GM21528 (cell line): ENCODE data around the gene SLC22A13.
"Not testable (repeated sequence)": the region's sequence is repeated elsewhere in the genome, so short reads cannot be mapped to it uniquely, and the experiment has no call there.

Experiments used
- ATAC-seq: cut with Tn5 transposase; IDR thresholded peaks from one replicate; pipeline ENCODE4 v1.9.1; 2021; ENCODE audit warnings: mild to moderate bottlenecking, moderate library complexity; ENCODE audit not compliant: unreplicated experiment, low FRiP score

Gene SLC22A13

DNA sequence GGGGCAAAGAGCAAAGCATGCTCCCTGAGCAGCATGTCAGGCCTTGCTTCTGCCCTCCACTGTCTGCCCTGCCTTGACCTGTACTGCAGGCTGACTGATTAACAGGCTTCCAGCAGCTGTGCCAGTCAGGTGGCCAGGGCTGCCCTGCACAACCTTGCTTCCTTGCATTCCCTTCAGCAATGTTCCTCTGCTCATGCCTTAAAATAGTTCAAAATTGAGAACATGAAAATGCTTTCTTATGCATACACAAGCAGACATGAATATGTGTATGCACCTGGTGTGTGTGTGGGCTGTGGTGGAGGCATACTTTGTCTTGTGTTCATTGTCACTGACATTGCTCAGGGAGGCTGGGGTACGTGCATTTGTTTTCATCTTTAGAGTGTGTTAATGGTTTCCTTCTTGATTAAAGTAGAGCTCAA lies 1.2 kb upstream of the SLC22A13 start:
- no peak for ATAC-seq

DNA sequence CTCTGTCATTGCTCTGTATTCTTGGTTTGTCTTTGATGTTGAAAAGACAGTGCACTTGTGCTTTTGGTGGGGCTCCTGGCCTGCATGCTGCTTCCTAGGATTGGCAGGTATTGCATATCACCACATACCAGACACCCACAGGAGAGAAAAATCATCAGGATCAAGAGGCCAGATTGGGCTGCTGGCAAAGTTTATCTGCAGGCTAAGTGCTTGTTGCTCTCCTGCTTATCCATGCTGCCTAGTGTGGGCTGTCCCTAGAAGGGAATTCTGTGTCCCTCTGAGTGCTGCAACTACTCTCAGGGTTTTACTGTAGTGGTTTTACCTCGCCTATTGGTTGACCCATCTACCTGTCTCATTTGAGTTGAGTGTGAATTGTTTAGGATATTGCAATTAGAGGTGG lies 833 bp upstream of the SLC22A13 start:
- ATAC-seq, result no peak

DNA sequence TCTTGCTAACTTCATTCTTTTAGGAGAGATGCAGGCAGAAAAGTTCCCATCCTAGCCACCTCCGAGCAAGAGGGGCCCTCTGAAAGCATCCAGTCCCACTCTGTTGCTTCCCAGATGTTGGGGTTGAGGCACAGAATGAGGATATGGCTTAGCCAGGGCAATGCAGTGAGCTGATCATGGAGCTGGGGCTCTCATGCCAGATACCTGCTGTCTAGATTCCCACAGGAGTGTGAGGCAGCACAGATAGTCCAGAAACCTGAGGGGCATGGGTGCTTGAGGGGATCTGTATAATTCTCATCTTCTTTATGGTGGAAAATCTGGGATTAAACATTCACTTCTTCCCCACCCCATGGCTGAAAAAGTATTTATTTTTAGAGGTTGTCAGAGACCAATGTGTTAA lies 1.2 kb downstream of the SLC22A13 start:
- no peak for ATAC-seq

DNA sequence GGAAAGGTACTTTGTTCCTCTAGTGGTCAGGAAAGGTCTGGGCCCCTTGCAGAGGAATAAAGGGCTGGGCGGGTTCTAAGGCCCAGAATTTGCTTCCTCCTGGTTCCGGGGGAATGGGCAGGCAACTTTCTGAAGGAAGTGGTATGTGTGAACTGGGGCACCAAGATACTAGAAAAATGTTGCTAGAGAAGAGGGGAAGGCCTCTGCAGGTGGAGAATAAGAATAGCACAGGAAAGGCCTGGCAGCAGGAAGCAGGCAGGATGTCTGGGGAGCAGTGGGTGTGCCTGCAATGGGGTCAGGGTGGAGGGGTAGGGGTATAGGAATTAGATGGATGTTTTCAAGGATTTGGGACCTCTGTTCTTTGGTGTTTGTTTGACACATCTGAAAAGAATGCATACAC lies 2.0 kb downstream of the SLC22A13 start:
- no peak for ATAC-seq

DNA sequence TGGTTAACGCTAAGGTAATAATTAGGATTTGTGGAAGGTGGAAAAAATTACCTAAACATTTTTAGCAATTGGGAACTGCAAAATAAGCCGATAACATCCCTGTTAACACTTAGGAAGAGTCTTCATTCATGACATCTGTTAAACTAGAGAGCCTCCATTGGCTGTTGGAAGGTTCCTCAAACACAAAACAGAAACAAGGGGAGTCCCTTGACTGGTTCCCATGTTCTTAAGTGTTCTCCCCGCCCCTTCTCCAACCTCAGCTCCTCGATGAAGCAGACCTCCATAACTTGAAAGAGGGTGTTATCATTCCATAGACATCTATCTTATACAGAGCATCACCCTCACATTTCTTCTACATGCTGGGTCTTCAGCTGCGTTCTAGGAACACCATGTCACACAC lies 2.5 kb downstream of the SLC22A13 start:
- no peak for ATAC-seq

DNA sequence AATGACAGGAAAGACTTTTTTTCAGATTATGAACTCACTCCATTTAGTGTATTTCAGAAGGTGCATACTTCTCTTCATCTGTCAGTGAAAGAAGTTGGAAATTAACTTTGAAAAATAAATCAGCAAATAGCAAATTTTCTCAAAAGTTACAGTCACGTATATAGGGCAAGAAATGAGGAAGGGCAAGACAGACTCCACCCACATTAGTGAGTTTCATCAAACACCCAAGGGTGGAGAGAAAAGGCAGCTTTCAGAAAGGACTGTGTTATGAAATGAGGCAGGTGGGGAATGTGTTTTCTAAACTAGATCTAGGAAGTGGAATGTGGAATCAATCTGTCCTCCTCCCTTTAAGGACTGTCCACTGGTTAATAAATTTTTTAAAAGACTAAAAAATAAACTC lies 2.9 kb downstream of the SLC22A13 start:
- no peak for ATAC-seq

DNA sequence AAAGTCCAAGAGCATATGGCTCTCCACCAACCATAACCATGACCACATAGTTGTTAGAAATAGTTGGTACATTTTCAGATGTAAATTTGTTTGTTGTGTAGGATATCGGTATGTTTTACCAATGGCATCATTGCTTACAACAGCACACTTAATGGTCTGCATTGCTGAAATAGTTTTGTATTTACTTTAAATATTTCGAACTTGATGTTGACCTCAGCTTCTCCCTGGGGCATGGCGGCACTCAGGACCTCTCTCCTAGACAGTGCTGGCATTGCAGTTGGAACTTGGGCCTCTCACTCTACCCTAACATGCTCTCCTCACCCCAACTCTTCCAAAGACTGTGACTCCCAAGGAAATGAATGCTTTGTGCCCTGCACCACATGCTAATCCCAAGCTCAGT lies 5.0 kb downstream of the SLC22A13 start:
- ATAC-seq, result no peak

DNA sequence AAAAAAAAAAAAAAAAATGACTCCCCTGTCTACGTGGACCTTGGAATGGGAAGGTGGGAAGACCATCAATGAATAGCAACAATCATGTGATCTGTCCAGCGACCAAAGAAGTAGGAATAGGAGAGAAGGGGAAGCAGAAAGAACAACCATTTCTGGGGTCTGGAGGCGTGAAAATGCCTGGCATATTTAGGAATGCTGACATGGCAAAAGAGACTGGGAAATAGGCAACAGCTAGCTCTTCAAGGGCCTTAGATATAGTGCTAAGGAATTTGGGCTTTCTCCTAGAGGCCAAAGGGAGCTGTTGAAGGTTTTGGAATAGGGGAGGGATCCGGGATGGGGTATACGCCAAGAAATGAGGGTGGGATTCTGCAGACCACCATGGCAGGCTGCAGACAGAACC lies 5.9 kb downstream of the SLC22A13 start:
- ATAC-seq, result no peak

DNA sequence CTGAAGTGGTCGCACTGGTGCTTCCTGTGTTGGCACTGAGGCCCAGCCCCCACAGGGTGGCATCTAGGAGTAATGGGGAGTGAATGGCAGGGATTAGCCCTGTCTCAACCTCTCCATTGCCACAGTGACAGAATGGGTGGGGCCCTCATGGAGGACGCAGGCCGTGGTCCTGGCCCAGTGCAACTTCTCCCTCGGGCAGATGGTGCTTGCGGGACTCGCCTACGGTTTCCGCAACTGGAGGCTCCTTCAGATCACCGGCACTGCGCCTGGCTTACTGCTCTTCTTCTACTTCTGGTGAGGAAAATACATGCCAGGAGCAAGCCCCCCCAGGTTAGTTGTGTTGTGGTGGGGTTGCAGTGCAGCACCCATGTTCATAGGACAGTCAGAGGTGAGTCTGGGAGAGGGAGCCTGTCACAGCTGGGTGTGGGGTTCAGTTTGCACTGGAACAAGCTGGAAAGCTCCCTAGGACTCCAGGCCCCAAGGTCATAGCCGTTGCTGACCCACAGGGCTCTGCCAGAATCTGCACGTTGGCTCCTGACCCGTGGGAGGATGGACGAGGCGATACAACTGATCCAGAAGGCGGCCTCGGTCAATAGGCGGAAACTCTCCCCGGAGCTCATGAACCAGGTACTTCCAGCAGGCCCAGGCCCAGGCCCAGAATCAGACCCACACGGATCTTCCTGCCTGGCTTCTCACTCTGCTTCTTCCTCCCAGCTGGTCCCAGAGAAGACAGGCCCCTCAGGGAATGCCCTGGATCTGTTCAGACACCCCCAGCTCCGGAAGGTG lies 9.4 kb downstream of the SLC22A13 start:
- ATAC-seq, result no peak

DNA sequence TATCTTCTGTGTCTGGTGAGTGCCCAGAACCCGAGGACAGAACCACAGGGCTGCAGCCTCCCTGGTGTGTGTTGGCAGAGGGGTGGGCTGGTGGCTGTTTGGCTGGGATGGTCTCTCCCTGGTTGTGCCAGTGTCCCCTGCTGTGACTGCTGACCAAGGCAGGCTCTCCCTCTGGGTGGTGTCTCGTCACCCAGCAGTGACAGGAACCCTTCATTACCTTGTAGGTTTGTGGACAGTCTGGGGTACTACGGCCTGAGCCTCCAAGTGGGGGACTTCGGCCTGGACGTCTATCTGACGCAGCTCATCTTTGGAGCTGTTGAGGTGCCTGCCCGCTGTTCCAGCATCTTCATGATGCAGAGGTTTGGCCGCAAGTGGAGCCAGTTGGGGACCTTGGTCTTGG lies 10.0 kb downstream of the SLC22A13 start:
- ATAC-seq, result no peak

DNA sequence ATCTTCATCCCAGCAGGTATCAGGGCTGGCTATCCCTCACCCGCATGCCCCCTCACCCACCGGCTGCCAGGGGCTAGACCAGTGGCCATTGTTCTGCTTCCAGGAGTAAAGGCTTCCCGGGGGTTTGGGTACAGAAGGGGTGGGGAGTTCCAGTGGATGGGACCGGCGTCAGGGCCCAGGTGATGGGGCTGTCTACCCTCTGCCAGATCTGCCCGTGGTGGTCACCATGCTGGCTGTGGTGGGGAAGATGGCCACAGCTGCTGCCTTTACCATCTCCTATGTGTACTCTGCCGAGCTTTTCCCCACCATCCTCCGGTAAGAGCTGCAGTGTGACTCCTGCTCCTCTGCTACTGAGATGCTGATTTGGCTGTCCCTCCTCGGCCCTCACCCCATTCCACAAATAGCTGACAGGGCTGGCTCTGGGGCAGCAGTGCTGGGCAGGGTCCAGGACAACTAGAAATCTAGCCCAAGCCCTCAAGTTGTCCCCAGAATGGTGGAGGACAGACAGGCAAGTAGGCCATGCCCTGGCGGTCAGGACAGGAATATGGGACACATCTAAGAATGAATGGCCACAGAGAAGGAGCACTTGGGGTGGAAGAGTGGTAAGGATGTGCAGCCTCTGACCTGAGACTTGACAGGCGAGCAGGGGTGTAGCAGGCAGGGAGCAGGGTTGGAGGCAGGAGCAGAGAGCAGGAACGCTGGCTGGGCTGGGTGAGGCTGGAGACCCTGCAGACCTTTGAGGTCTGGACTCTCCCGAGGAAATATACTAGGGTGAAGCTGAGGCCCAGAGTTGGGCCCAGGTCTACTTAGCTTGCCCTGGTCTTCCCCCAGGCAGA lies 10.7 kb downstream of the SLC22A13 start:
- no peak for ATAC-seq

DNA sequence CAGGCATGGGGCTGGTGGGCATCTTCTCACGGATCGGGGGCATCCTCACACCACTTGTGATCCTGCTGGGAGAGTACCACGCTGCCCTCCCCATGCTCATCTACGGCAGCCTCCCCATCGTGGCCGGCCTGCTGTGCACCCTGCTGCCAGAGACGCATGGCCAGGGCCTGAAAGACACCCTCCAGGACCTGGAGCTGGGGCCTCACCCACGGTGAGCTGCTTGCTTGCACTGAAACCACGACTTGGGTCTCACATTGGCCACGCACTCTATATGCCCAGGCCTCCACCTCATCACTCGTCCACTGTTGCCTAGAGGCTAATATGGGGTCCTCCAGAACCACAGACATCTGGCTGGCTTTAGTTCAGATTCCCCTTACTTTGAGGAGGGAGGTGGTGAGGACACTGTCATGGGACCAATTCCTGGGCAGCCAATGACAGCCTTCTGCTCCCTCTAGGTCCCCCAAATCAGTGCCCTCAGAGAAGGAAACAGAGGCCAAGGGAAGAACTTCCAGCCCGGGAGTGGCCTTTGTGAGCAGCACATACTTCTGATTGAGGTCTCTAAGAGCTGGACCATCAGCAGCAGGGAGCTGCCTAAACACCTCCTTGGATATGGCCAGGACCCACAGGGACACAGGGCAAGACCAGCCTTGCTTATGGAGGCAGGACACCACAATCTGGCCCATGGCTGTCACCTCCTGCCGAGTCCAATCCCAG lies 11.5 kb downstream of the SLC22A13 start:
- ATAC-seq, result no peak

DNA sequence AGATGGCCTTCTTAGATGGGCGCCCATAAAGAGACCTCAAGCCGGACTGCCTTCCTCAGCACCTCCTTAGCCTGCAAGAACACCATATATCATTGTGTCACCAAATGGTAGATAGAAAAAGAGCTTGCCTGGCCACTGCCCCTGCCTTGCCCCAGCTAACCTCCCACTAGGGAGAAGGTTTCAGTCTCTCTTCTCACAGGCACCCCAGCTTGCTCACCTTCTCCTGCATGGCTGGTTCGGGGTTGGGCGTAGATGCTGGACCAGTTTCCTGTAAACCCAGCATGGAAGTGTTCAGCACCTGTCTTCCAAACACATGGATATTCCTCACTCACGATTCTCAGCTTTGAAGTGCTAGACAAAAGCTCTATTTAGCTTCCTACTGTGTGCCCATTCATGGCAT lies 13.2 kb downstream of the SLC22A13 start:
- ATAC-seq, result no peak

DNA sequence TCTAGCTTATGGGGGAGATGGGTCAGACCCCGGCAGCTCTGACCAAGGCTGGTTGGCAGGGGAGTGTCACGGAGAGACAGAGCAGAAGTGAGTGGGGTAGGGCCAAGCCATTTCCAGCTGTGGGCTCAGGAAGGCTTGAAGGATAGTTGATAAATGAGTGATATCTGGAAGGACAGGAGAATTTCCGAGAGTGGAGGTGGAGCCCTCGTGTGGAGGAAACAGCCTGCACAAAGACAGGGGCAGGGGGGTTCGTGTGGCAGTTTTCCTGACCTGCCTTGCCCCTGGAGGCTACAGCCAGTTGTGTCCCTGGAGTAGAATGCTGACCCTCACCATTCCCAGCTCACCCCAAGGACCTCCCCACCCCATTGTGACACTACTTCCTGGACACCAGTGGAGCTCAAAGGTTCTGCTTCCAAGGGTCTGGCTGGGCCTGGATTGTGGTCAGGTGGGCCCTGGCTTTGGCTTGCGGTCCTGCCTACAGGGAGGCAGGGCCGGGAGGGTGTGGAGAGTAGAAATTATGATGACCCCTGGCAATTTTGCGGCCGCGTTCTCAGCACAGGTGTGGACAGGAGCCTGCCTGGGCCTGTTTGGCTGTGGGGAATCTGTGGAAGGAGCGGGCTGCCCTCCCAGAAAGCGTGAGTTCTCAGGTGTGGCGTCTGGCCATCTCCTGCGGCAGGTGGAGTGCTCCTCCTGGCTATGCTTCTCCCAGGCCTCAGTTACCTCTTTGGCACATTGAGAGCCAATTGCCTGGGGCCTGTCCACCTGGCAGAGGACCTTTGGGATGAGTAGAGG lies 16.5 kb downstream of the SLC22A13 start, which contains the start of gene SLC22A14:
SLC22A14 (plus strand) TSS at position 400 of the 792 bp plus-strand sequence. CDS start 23,733 bp downstream, outside the sequence.
- ATAC-seq, result no peak

DNA sequence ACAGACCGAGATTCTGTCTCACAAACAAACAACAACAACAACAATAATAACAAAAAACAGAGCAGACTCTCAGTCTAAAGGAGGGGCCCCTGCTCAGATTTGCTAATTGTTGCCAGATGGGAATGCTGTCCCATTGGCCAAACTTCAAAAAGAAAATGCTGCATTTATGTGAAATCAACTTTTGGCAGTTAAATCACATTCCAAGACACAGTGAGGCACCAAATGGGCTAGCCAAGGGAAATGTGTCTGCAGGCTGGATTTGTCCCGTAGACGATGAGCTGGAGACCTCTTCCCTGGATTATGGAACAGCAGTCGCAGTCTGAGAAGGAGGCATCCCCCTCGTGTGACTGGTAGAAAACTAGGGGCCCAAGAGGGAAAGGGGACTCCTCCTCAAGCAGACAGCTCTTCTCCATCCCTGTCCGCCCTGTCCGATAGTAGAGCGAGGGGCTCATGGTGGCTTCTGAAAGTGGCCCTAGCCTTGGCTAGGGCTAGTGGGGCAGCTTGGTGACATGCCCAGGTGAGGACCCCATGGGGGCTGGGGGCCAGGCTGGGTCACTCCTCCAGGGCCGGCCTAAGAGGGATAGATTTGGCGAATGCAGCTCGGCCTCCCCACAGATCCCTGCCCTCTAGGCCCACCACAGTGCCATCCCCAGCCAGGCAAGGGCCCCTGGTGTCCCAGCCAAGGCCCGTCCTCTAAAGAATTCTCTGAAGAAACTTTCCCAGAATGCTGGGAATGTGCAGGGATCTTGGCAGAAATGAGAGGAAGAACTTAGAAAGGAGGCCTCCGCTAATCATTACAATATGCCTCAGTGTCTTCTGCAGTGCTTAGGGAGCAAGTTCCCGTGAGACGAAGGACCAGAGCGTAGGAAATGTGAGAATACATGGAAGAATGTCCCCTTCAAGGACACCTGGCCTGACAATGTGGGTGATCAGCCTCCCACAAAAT lies 18.5 kb downstream of the SLC22A13 start:
- no peak for ATAC-seq

DNA sequence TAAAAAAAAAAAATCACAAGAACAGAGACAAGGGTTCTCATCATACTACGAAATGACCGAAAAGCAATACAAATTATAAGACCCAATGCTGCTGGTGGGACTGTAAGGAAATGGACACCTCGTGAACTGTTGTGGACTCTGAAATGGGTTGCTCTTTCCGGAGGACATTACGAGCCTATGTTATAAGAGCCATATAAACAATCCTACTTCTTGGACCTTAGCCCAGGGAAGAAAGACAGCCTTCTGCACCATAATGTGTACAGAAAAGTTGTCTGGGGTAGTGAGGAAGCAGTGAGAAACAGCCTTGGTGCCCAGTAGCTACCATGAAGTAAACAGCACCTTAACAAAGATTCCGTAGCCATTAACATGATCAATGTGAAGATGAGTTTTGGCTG lies 19.1 kb downstream of the SLC22A13 start:
- no peak for ATAC-seq

DNA sequence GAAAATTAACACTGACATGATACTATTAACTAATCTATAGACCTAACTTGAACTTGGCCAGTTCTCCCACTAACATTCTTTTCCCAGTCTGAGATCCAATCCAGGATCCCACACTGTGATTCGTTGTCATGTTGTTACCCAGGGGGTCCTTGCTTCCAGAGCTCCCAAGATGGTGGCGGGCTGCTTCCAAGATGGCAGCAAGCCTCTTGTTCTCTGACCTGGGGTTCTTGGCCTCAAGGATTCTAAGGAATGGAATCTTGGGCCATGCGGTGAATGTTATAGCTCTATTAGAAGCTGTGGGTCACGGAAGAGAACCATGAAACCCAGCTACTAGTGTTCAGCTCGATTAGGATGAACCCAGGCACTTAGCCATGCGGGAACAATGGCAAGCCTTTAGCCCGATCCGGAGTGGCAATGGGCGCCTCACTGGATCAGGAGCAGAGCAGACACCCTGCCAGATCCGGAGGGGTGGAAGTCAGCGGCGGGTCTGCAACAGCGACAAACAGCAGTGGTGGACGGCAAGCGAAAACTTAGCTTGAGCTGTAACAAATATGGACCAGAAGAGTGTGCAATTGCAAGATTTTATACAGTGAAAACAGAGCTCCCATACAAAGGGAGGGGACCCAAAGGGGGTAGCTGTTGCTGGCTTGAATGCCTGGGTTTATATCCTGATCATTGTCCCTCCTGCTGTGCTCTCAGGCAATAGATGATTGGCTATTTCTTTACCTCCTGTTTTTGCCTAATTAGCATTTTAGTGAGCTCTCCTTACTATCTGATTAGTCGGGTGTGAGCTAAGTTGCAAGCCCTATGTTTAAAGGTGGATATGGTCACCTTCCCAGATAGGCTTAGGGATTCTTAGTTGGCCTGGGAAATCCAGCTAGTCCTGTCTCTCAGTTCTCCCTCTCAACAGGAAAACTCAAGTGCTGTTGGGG lies 23.9 kb downstream of the SLC22A13 start:
- not testable (repeated sequence) for ATAC-seq

DNA sequence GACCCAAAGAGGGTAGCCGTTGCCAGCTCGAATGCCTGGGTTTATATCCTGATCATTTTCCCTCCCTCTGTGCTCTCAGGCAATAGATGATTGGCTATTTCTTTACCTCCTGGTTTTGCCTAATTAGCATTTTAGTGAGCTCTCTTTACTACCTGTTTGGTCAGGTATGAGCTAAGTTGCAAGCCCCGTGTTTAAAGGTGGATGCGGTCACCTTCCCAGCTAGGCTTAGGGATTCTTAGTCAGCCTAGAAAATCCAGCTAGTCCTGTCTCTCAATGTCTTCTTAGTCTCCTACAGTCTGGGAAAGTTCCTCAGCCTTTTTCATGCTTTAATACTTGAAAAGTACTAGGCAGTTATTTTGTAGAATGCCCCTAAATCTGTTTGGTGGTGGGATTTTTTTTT lies 31.4 kb downstream of the SLC22A13 start:
- ATAC-seq, result not testable (repeated sequence)
